Jurkat, Clone E6-1 (cell line): ENCODE results near the gene SLC9A3.
"Not testable (repeated sequence)": the region's sequence is repeated elsewhere in the genome, so short reads cannot be mapped to it uniquely, and the experiment has no call there.

Experiments used
- DNase-seq: peaks from one replicate; pipeline ENCODE4 v3.0.0-alpha.2; 2011; ENCODE audit warnings: low read depth, low spot score
- H3K4me3 ChIP-seq: 2 replicates; pipeline ENCODE4 v1.5.1; 2011; ENCODE audit warnings: mild to moderate bottlenecking, low read length, control low read depth, moderate library complexity

Gene SLC9A3

DNA sequence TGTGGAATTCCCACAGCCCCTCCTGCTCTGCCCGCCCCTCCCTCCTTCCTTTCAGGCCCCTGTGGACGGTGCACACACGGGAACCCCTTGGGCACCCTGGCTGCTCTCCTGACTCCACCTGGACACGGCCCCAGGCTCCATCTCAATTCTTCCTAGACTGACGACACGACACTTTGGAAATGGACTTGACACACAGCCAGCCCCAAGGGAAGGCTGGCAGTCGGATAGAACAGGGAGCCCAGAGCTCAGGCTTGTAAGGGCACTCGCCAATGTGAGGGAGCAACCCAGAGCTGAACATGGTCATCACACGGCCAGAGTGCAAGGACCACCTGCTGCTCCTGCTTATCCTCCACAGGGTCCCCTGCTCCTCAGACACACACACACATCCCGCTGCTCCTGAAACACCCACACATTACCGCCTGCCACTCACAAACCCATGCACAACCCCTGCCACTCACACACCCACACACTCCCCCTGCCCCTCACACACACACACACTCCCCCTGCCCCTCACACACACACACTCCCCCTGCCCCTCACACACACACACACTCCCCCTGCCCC is 8.9 kb downstream of the SLC9A3 start:
- no peak for DNase-seq
- no peak overlapping the region for H3K4me3 ChIP-seq

- H3K4me3 ChIP-seq, result no peak overlapping the region
- DNase-seq, result no peak
These were observed 9.6 kb downstream of the SLC9A3 start for GRCh38 chr5:514673-515072.

DNA sequence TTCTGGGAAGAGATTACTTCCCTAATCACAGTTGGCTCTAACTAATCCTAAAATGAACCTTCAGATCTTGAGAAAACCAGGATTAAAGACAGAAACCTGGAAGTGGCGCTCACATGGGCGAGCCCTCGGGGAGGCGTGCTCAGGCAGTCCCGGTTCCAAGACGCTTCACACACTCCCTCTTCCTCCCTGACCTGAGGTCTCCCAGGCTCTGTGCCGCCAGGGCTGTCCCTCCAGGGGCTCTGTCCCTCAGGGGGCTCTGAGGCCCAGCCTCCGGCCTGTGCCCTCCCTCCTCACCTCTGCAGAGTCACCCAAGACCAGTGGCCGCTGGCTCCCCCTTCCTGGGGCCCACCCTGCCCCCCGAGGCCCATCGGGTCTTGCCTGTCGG is 10.2 kb downstream of the SLC9A3 start:
- no peak for DNase-seq

DNA sequence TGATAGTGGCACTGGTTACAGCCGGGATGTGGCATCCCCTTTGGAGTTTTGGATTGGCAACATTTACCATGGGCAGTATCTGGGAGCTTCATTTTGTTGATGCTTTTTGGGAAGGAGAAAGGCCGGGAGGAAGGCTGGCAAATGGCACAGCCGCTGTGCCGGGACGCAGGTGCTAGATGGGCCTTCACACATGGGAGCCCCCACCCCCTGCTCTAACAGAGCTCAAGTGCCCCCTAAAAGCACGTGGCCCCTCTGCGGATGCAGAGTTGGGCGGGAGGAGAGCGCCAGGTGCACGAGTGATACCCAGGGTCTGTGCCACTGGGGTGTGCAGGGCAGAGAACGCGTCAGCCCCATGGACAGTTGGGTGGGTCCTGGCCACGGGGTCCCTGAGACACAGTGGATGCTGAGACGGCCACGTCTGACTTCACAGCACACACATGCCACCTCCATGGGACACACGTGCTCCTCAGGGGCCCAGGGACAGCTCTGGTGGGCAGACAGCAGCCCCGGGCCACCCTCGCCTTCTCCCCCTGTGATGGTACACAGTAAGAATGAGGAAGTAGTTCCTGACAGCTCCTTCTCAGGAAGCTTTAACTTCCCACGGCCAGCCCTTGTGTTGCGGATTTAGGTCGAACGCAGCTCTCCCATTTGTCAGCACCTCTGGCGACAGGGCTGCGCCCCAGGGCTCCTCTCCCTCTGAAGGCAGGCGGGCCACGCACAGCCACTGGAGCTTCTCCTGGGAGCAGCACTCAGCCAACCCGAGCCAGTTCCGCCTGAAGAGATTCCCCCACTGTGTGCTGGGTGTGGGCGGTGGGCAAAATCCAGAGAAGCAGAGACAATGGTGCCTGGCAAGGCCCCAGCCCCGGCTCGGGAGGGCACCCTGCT is 10.8 kb downstream of the SLC9A3 start:
- no peak overlapping the region for H3K4me3 ChIP-seq
- DNase-seq, result no peak

More for the DNA sequence above, 10.2 kb downstream of the SLC9A3 start:
- no peak overlapping the region for H3K4me3 ChIP-seq

- H3K4me3 ChIP-seq, result no peak overlapping the region
- DNase-seq, result no peak
These were observed 12.8 kb downstream of the SLC9A3 start for GRCh38 chr5:511476-511875.

- no peak for DNase-seq
These were observed 13.7 kb downstream of the SLC9A3 start for GRCh38 chr5:510521-510920.

GRCh38 chr5:509611-510185 is 14.6 kb downstream of the SLC9A3 start:
- DNase-seq, result no peak
- H3K4me3 ChIP-seq, result no peak overlapping the region

More at GRCh38 chr5:510521-510920, 13.7 kb downstream of the SLC9A3 start:
- H3K4me3 ChIP-seq, result no peak overlapping the region

DNA sequence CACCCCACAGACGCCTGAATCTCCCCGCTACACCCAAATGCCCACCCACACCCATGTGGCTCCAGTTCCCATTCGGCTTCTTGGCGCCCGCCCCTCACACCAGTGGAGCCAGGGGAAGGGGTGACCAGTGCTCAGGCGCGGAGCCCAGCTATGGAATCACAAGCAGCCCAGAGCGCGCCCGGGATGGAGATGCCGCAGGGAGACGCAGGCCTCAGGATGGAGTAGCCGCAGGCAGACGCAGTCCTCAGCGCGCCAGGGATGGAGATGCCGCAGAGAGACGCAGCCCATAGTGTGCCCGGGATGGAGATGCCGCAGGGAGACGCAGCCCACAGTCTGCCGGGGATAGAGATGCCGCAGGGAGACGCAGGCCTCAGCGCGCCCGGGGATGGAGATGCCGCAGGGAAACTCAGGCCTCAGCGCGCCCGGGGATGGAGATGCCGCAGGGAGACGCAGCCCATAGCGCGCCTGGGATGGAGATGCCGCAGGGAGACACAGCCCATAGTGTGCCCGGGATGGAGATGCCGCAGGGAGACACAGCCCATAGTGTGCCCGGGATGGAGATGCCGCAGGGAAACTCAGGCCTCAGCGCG is 16.2 kb downstream of the SLC9A3 start:
- not testable (repeated sequence) for DNase-seq, H3K4me3 ChIP-seq

GRCh38 chr5:505951-506525 is 18.2 kb downstream of the SLC9A3 start:
- no peak overlapping the region for H3K4me3 ChIP-seq
- DNase-seq, result no peak

GRCh38 chr5:504326-505154 is 19.7 kb downstream of the SLC9A3 start:
- no peak for DNase-seq

DNA sequence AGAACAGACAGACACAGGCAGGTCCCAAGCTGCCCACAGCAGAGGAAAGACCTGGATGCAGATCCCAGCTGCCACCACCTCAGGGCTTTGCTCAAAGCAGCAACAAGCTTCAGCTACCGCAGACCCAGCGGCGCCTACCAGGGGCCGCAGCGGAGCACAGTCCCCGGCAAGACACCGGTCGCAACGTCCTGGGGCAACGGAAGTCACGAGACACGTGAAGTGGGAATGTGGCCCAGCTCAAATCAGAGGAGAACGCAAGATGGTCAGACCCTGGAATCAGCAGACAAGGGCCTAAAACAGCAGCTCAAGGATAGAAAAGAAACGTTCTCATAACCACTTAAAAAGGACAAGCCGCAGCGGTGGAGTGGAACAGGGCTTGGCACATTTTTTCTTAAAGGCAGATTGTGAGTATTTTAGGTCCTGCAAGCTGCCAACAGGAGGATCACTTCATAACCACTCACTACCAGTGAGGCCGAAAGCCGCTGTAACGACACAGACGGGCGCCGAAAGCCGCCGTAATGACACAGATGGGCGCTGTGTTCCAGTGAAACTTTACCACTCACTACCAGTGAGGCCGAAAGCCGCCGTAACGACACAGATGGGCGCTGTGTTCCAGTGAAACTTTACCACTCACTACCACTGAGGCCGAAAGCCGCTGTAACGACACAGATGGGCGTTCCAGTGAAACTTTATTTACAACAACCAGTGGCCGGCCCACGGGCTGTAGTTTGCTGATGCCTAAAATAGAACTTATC is 21.7 kb downstream of the SLC9A3 start:
- H3K4me3 ChIP-seq, result no peak overlapping the region
- peak; percentile 11 for DNase-seq

More at GRCh38 chr5:504326-505154, 19.7 kb downstream of the SLC9A3 start:
- no peak overlapping the region for H3K4me3 ChIP-seq

GRCh38 chr5:501831-502184 is 22.4 kb downstream of the SLC9A3 start:
- H3K4me3 ChIP-seq, result no peak overlapping the region
- DNase-seq, result no peak

DNA sequence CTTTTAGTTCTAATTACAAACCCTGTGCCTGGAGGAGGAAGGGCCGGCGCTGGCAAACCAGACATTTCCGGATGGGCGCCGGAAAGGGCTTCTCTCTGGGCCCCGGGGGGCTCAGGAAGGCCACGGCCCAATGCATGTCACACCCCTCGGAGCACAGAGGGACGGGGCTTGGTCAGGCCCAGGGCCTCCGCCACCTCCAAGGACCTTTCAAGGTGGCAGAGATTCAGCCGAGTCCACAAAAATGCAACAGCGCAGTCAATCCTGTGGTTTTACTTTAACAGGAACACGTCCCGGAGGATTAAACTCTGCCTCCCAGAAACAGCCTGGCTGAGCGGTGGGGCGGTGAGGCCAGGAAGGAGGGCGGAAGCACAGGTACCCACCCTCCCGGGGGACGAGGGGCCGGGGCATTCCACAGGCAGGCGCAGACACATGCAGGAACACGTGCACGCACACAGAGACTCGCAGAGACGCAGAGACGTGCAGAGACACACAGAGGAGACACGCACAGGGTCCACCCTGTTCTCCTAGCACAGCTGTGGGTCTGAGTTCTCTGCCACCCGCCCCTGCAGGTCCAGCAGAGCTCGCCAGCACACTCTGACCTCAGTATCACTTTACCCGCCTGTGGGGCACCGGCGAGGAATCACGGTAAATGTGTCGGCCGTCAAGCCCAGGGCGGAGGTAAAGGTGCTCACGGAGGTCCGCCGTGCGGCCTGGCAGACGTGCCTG is 23.0 kb downstream of the SLC9A3 start:
- DNase-seq, result no peak
- no peak overlapping the region for H3K4me3 ChIP-seq

DNA sequence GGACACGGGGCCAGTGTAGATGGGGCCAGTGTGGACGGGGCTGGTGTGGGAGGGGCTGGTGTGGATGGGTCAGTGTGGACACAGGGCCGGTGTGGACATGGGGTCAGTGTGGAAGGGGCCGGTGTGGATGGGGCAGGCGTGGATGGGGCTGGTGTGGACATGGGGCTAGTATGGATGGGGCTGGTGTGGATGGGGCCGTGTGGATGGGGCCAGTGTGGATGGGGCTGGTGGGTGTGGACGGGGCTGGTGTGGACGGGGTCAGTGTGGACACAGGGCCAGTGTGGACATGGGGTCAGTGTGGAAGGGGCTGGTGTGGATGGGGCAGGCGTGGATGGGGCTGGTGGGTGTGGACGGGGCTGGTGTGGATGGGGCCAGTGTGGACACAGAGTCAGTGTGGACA is 23.8 kb downstream of the SLC9A3 start:
- DNase-seq, result no peak
- H3K4me3 ChIP-seq, result no peak overlapping the region

DNA sequence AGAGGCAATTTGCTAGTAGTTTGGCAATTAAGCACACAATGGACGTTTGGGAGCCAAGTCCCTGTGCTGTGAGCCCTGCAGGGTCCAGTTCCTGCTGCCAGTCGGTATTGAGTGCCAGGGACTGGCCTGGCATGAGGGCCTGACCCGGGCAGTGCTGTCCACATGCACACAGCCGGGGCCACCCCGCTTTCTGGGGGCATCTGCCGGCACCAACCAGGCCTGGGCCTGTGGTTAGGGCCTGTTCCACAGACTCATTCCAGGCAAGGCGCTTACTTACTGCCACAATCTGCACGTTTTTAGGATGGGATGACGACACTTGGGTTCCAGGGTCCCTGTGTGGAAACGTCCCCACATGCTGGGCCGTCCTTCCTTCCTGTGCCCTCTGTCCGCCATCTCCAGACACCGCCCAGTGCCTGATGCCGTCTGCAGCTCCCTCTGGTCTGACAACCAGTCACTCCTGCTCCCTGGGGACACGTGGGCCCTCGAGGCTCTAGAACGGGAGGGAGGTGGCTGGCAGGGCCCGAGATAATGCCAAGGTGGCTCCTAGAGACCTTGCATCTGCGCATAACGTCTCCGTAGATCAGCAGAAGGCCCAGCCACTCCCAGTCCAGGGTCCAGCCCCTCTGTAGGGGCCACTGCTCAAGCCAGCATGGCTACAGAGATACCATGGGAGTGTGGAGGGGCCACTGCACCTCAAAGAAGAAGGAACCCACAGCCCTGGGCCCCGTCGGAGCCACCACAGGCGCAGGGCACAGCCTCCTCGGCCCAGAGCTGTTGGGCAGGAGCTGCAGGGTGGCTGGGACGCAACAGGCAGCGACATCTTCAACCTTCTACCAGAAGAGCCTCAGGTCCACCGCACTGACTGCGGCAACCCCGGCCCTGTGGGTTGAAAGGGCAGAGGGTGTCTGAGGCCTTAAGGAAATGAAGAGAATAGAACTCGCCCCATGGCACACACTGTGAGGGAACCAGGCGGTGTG is 24.7 kb downstream of the SLC9A3 start:
- no peak overlapping the region for H3K4me3 ChIP-seq
- no peak for DNase-seq

DNA sequence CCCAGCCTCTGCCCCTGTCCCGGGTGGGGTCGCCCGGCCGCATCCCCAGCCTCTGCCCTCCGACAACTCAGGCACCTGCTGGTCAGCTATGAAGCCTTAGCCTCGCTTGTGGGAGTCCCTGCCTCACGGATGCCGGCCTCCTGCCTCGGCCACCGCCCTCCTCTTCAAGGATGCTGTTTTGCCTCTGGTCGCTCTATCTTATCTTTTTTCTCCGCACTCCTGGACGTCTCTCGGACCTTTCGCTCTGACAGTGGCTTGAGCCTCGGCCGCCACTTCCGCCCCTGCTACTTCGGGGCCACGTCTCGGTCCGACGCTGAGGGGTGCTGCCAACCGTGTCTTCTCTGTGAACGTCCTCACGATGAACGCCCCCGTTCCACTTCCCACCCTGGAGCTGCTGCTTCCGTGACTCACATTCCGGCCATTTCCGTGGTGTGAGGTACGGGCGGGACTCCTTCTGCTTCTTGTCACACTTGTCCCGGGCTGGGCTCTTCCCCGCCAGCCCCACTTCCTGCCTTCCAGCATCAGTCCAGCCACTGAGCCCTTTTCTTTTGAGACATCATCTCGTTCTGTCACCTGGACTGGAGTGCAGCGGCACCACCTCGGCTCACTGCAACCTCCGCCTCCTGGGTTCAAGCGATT is 26.3 kb downstream of the SLC9A3 start:
- DNase-seq, result no peak
- no peak overlapping the region for H3K4me3 ChIP-seq
